Measurements from ENCODE around the gene TNP1. TPM values are rescaled to one million over a fixed set of nuclear protein-coding genes. Genes with fewer than 3 reads are reported as not detected.

Gene TNP1
- total and polyA plus RNA-seq, 9 donors, result 0.27 to 1.2 (median 0.47) TPM; not detected in 5

GRCh38 chr2:216877085-216877484 lies 17.2 kb upstream of the TNP1 start:
- WGBS (ENCODE audit: insufficient coverage), result no CpG with 5 or more reads among the region's 3 CpGs
- Histone ChIP-seq H3K36me3 (ENCODE audit: control insufficient read depth, insufficient read depth, low read length) (no peaks in the 10 kb centered on the region), H3K4me1 (ENCODE audit: control insufficient read depth, insufficient read depth, low read length) (peaks cover 17% of the 10 kb centered on the region), H3K27ac (ENCODE audit: low read length) (no peak overlapping the region), H3K9me3 (replicated peaks; ENCODE audit: control insufficient read depth, low read depth, low read length) (no peaks in the 10 kb centered on the region), H3K4me3 (ENCODE audit: low read length) (no peak overlapping the region), H3K27me3 (ENCODE audit: control insufficient read depth, insufficient read depth, low read length) (no peaks in the 10 kb centered on the region)
- no peak for DNase-seq

GRCh38 chr2:216875862-216876261 lies 16.0 kb upstream of the TNP1 start:
- no peak for DNase-seq
- WGBS (ENCODE audit: insufficient coverage), result 91% methylated on average over 1 of the region's 2 CpGs

GRCh38 chr2:216873573-216873972 lies 13.7 kb upstream of the TNP1 start:
- H3K27ac ChIP-seq (ENCODE audit: low read length), result no peak overlapping the region
- H3K9me3 ChIP-seq (replicated peaks; ENCODE audit: control insufficient read depth, low read depth, low read length), result no peaks in the 10 kb centered on the region
- H3K4me3 ChIP-seq (ENCODE audit: low read length), result no peak overlapping the region
- H3K27me3 ChIP-seq (ENCODE audit: control insufficient read depth, insufficient read depth, low read length), result no peaks in the 10 kb centered on the region
- WGBS (ENCODE audit: insufficient coverage), result no CpG with 5 or more reads among the region's 1 CpG
- DNase-seq, result no peak
- H3K36me3 ChIP-seq (ENCODE audit: control insufficient read depth, insufficient read depth, low read length), result no peaks in the 10 kb centered on the region
- no peaks in the 10 kb centered on the region for H3K4me1 ChIP-seq (ENCODE audit: control insufficient read depth, insufficient read depth, low read length)

More at GRCh38 chr2:216875862-216876261, 16.0 kb upstream of the TNP1 start:
- no peaks in the 10 kb centered on the region for H3K9me3 ChIP-seq (replicated peaks; ENCODE audit: control insufficient read depth, low read depth, low read length)
- no peak overlapping the region for H3K27ac ChIP-seq (ENCODE audit: low read length)
- peaks cover 10% of the 10 kb centered on the region for H3K4me1 ChIP-seq (ENCODE audit: control insufficient read depth, insufficient read depth, low read length)
- no peaks in the 10 kb centered on the region for H3K36me3 ChIP-seq (ENCODE audit: control insufficient read depth, insufficient read depth, low read length)
- H3K27me3 ChIP-seq (ENCODE audit: control insufficient read depth, insufficient read depth, low read length), result no peaks in the 10 kb centered on the region
- no peak overlapping the region for H3K4me3 ChIP-seq (ENCODE audit: low read length)

- WGBS (ENCODE audit: insufficient coverage), result 83% methylated on average over 3 of the region's 3 CpGs
- H3K36me3 ChIP-seq (ENCODE audit: control insufficient read depth, insufficient read depth, low read length), result no peaks in the 10 kb centered on the region
- no peak overlapping the region for H3K27ac ChIP-seq (ENCODE audit: low read length)
- H3K4me3 ChIP-seq (ENCODE audit: low read length), result no peak overlapping the region
- no peaks in the 10 kb centered on the region for H3K4me1 ChIP-seq (ENCODE audit: control insufficient read depth, insufficient read depth, low read length)
- no peak for DNase-seq
- no peaks in the 10 kb centered on the region for H3K9me3 ChIP-seq (replicated peaks; ENCODE audit: control insufficient read depth, low read depth, low read length)
- no peaks in the 10 kb centered on the region for H3K27me3 ChIP-seq (ENCODE audit: control insufficient read depth, insufficient read depth, low read length)
Observed at GRCh38 chr2:216872624-216873023, 12.8 kb upstream of the TNP1 start.

- no peak overlapping the region for H3K27ac ChIP-seq (ENCODE audit: low read length)
- H3K4me1 ChIP-seq (ENCODE audit: control insufficient read depth, insufficient read depth, low read length), result no peaks in the 10 kb centered on the region
- DNase-seq, result no peak
- H3K9me3 ChIP-seq (replicated peaks; ENCODE audit: control insufficient read depth, low read depth, low read length), result no peaks in the 10 kb centered on the region
- H3K27me3 ChIP-seq (ENCODE audit: control insufficient read depth, insufficient read depth, low read length), result no peaks in the 10 kb centered on the region
- no peaks in the 10 kb centered on the region for H3K36me3 ChIP-seq (ENCODE audit: control insufficient read depth, insufficient read depth, low read length)
- no peak overlapping the region for H3K4me3 ChIP-seq (ENCODE audit: low read length)
- no CpG with 5 or more reads among the region's 3 CpGs for WGBS (ENCODE audit: insufficient coverage)
Observed at GRCh38 chr2:216872040-216872439, 12.2 kb upstream of the TNP1 start.

- Histone ChIP-seq H3K4me1 (ENCODE audit: control insufficient read depth, insufficient read depth, low read length) (no peaks in the 10 kb centered on the region), H3K27me3 (ENCODE audit: control insufficient read depth, insufficient read depth, low read length) (no peaks in the 10 kb centered on the region), H3K4me3 (ENCODE audit: low read length) (no peak overlapping the region), H3K36me3 (ENCODE audit: control insufficient read depth, insufficient read depth, low read length) (no peaks in the 10 kb centered on the region), H3K27ac (ENCODE audit: low read length) (no peak overlapping the region), H3K9me3 (replicated peaks; ENCODE audit: control insufficient read depth, low read depth, low read length) (no peaks in the 10 kb centered on the region)
- no CpG with 5 or more reads among the region's 4 CpGs for WGBS (ENCODE audit: insufficient coverage)
- DNase-seq, result no peak
Observed at GRCh38 chr2:216871333-216871934, 11.6 kb upstream of the TNP1 start.

GRCh38 chr2:216870508-216871332 lies 10.9 kb upstream of the TNP1 start:
- DNase-seq, result no peak
- 92% methylated on average over 2 of the region's 3 CpGs for WGBS (ENCODE audit: insufficient coverage)
- Histone ChIP-seq H3K4me1 (ENCODE audit: control insufficient read depth, insufficient read depth, low read length) (no peaks in the 10 kb centered on the region), H3K36me3 (ENCODE audit: control insufficient read depth, insufficient read depth, low read length) (no peaks in the 10 kb centered on the region), H3K27me3 (ENCODE audit: control insufficient read depth, insufficient read depth, low read length) (no peaks in the 10 kb centered on the region), H3K27ac (ENCODE audit: low read length) (no peak overlapping the region), H3K9me3 (replicated peaks; ENCODE audit: control insufficient read depth, low read depth, low read length) (no peaks in the 10 kb centered on the region), H3K4me3 (ENCODE audit: low read length) (no peak overlapping the region)

- no peaks in the 10 kb centered on the region for H3K4me1 ChIP-seq (ENCODE audit: control insufficient read depth, insufficient read depth, low read length)
- no peaks in the 10 kb centered on the region for H3K9me3 ChIP-seq (replicated peaks; ENCODE audit: control insufficient read depth, low read depth, low read length)
- WGBS (ENCODE audit: insufficient coverage), result no CpG with 5 or more reads among the region's 3 CpGs
- no peak for DNase-seq
- H3K36me3 ChIP-seq (ENCODE audit: control insufficient read depth, insufficient read depth, low read length), result no peaks in the 10 kb centered on the region
- no peak overlapping the region for H3K4me3 ChIP-seq (ENCODE audit: low read length)
- no peaks in the 10 kb centered on the region for H3K27me3 ChIP-seq (ENCODE audit: control insufficient read depth, insufficient read depth, low read length)
- no peak overlapping the region for H3K27ac ChIP-seq (ENCODE audit: low read length)
Observed at GRCh38 chr2:216866515-216867095, 6.7 kb upstream of the TNP1 start.

- peaks cover 2% of the 10 kb centered on the region for H3K4me1 ChIP-seq (ENCODE audit: control insufficient read depth, insufficient read depth, low read length)
- no peaks in the 10 kb centered on the region for H3K27me3 ChIP-seq (ENCODE audit: control insufficient read depth, insufficient read depth, low read length)
- no peak overlapping the region for H3K4me3 ChIP-seq (ENCODE audit: low read length)
- no peaks in the 10 kb centered on the region for H3K36me3 ChIP-seq (ENCODE audit: control insufficient read depth, insufficient read depth, low read length)
- DNase-seq, result no peak
- no peaks in the 10 kb centered on the region for H3K9me3 ChIP-seq (replicated peaks; ENCODE audit: control insufficient read depth, low read depth, low read length)
- H3K27ac ChIP-seq (ENCODE audit: low read length), result no peak overlapping the region
- 100% methylated on average over 1 of the region's 3 CpGs for WGBS (ENCODE audit: insufficient coverage)
Observed at GRCh38 chr2:216865658-216866057, 5.8 kb upstream of the TNP1 start.

- H3K4me3 ChIP-seq (ENCODE audit: low read length), result no peak overlapping the region
- peaks cover 10% of the 10 kb centered on the region for H3K4me1 ChIP-seq (ENCODE audit: control insufficient read depth, insufficient read depth, low read length)
- no peak overlapping the region for H3K27ac ChIP-seq (ENCODE audit: low read length)
- H3K36me3 ChIP-seq (ENCODE audit: control insufficient read depth, insufficient read depth, low read length), result no peaks in the 10 kb centered on the region
- 20% methylated on average over 1 of the region's 4 CpGs for WGBS (ENCODE audit: insufficient coverage)
- no peak for DNase-seq
- H3K27me3 ChIP-seq (ENCODE audit: control insufficient read depth, insufficient read depth, low read length), result no peaks in the 10 kb centered on the region
- H3K9me3 ChIP-seq (replicated peaks; ENCODE audit: control insufficient read depth, low read depth, low read length), result no peaks in the 10 kb centered on the region
Observed at GRCh38 chr2:216863946-216864345, 4.1 kb upstream of the TNP1 start.
